Germinal center (tissue), 1 donor: ENCODE data around the gene PLEKHA6.
"Not testable (repeated sequence)": the region's sequence is repeated elsewhere in the genome, so short reads cannot be mapped to it uniquely, and the experiment has no call there.

Experiments used
- DNase-seq: peaks from one replicate; pipeline ENCODE4 v3.0.0; 2012; ENCODE audit warnings: mixed read lengths, low spot score

PLEKHA6 gene

DNA sequence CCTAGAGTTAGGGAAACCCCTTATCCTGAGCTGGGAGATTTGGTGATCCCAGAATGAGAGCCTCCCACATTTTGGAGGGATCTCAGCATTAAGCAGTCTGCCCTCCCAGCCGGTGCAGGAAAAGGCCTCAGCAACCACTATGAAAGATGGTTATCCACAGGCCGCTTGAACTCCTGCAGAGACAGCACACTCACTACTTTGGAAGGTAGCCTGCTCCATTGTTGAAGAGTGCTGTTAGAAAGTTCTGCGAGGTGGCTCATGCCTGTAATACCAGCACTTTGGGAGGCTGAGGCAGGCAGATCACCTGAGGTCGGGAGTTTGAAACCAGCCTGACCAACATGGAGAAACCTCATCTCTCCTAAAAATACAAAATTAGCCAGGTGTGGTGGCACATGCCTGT lies 48.8 kb downstream of the PLEKHA6 start:
- DNase-seq, result not testable (repeated sequence)

- DNase-seq, result no peak
Observed at GRCh38 chr1:204308023-204308628, 51.6 kb downstream of the PLEKHA6 start.

DNA sequence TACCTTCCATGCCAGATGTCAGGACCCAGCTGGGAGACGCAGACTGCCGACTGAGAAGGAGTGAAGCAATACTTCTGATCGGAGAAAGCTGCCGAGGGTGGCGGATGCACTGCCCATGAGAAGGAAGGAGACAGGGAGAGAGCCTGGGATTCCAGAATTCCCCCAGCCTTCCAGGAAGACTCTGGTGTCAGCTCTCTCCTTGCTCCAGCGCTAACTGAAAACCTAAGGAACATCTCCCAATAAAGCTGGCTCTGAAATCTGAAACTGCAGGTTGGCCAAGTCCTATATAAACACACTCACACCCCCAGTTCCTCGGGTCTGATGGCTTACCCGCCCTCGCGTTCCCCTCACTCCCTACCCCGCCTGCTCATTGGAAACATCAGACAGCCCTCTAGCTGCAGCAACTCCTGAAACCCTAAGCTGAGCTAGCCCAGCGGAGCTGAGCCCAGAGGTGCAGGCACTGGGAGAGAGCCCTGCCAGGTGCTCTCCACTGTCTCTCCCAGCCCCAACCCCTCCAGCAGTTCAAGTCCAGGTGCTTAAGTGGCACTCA lies 52.3 kb downstream of the PLEKHA6 start:
- no peak for DNase-seq

DNA sequence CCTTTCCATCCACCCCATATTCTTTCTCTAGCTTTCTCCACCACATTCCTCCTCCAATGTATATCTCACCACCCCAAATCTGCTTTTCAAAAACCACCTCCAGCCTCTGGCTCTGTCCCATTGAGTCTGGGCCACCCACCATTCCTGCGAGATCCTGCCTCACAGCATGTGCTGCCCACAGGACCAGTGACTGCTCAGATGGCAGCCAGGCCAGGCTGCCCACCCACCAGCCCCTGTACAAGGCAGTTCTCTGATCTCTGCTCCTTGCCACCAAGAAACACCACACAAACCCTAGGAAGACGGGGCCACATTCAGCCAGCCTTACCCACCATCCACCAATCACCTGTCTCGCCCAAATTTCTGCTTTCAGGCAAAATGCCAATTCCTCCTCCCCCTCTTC lies 53.7 kb downstream of the PLEKHA6 start:
- DNase-seq, result no peak

DNA sequence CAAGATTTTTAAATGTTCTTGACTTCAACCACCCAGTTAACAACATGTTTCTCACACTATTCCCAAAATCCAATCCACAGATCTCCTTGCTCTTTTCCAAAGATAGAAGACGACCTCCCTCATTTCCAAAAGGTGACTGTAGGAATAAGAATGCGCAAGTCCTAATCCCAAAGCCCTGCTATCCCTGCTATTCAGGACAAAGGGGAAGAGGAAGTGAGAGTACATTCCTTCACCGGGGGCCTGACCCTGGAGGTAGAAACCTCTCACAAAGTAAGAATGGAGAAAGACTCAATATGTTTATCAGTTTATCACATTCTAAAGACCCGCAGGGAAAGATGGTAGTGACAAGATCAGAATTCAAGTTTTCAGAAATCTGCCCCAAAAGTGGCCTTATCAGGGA lies 55.7 kb downstream of the PLEKHA6 start:
- no peak for DNase-seq

DNA sequence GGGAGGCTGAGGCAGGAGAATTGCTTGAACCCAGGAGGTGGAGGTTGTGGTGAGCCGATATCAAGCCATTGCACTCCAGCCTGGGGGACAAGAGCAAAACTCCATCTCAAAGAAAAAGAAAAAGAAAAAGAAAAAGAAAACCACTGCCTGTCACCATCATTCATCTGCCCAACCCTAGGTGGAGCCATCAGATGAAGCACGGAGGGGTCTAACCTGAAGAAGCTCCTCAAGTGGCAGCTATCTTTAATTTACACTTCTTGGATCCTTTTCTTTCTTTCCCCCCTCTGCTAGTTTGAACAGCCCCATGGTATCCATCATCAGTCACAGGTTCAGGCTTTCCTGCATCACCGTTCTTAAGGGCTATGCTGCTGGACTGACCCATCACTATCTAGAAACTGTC lies 57.0 kb downstream of the PLEKHA6 start:
- DNase-seq, result no peak

- no peak for DNase-seq
Observed at GRCh38 chr1:204301171-204301957, 58.4 kb downstream of the PLEKHA6 start.

DNA sequence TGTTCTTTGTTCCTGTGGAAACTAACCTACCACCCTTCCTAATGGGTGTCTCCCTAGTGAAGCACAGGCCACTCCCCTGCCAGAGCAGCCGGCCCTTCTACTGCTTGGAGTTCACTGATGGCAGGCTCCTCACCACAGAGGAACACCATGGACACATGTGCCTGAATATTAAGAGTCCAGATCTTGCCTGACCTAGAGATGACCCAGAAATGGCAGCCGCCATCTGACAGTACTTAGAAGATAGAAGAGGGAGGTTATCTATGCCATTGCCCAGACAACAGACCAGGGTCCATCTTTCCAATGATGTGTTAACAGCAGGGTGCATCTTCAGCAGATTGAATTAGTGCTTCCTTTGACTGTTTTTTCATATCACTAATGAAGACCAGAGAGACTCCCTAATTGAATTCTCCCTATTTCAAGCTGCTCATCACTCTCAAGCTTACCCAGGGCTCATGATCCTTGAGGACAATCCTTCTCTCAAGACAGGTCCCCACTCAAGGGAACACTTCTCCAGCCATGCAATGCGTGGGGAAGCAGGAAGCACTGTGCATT lies 59.8 kb downstream of the PLEKHA6 start:
- no peak for DNase-seq

DNA sequence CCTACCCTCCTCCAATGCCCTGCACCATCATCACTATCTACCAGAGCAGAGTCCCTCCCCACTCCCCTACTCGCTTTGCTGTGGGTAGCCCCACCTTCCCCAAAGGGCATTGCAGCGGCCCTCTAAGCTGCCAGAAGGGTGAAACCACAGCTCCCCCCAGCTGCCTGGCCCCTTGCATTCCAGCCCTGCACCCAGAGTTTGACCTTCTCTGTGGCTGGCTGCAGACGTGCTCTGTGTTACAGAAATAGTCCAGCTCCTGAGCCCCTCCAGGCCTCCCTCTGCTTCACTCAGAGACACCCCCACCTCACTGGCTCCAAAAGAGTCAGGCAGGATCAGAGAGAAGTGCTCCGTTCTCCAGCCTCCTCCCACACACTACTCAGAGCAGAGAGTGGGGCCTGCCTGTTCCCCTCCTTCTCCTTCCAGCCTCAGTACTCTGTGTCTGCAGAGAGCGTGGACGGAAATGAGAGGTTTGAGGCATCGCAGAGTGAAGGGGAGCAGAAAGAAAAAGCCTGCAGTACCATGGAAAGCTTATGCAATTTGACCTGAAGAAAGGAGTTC lies 63.2 kb downstream of the PLEKHA6 start:
- DNase-seq, result no peak

DNA sequence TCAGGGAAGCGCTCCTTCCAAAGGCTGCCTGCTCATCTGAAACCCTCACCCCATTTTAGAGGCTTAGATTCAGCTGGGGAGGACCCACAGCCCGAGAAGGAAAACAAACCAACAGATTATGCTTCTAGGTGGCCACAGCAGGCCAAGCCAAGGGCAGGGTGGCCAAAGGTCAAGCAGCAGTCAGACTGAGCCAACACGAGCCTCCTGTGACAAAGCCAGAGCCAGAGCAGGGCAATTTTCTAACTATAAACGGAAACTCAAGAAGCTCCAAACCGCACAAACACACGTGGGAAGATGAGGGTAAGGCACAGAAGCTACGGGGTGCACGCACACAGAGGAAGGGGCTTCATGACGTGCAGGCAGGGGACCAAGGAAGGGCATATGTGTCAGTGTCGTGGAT lies 64.1 kb downstream of the PLEKHA6 start:
- no peak for DNase-seq

DNA sequence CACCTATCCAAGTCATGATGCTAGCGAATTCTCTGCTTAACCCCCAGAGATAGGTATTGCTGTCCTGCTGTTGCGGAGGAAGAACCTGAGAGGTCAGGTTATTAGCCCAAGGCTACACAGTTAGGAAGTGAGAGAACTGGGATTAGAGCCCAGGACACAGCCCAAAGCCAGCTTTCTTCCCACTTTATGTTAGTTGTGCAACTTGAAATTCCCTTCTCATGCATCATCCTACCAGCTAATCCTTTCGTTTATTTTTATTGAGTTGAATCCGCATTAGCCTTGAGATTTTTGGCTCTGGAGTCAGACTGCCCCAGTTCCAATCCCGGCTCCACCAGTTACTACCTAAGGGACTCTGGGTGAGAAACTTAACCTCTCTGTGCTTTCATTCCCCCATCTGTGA lies 65.4 kb downstream of the PLEKHA6 start:
- DNase-seq, result no peak

- no peak for DNase-seq
Observed at GRCh38 chr1:204293605-204294337, 66.0 kb downstream of the PLEKHA6 start.

DNA sequence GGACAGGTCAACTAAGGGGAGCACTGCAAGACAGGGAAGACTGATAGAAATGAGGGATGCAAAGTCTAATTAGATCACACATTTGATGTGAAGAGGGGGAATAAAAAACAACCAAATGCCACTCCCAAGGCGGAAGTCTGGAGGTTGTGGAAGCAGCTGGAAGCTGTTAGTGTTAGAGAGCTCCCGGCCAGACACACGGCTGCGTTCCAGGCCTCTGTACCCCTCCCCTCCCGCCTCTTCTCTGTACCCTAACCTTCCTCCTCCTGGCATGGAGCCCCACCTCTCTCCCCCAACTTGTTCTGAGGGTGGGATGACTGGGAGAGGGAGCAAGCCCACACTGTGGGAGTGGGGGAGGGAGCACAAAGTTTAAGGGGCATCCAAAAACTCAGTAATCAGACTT lies 67.0 kb downstream of the PLEKHA6 start:
- no peak for DNase-seq

- DNase-seq, result no peak
Observed at GRCh38 chr1:204289280-204289679, 70.4 kb downstream of the PLEKHA6 start.

- no peak for DNase-seq
Observed at GRCh38 chr1:204288021-204288588, 71.6 kb downstream of the PLEKHA6 start.

DNA sequence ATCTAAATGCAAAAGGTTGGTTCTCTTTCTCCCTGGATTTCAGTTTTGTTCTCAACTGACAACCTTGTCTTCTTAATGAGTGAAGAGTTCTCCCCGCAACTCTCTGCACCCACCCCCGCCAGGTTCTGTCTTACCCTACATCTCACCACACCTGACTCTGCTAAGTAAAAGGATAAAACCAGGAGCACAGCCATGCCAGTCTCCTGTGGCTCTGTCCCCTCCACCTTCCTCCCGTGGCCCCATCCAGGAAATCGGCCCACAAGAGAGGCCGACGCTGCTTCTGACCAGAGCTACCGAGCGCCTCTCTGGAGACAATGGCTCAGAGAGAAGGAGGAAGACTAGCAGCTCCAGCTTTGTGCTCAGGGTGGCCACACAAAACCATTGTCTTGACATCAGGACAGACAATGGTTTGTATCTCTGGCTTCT lies 72.2 kb downstream of the PLEKHA6 start:
- DNase-seq, result no peak

- peak; percentile 57 for DNase-seq
Observed at GRCh38 chr1:204286831-204287421, 72.8 kb downstream of the PLEKHA6 start.

DNA sequence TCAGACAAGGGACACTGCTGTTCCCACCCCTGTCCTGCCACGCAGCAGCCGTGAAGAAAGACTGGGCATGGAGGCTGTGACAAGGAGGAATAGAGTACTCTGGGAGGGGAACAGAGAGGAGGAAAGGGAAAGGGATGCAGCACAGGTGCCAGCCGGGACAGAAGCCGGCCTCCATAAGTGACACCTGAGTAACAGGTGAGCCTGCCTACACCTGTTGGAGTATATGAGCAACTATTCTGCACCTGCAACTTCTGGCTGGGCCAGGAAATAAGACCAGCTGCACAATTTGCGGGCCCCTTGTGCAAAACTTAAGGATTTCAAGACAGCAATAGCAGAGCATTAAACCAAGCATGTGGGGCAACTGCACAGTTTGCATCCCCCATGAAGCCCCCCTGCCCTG lies 73.4 kb downstream of the PLEKHA6 start:
- DNase-seq, result no peak

GRCh38 chr1:204285436-204286305 lies 74.1 kb downstream of the PLEKHA6 start:
- DNase-seq, result no peak

- DNase-seq, result no peak
Observed at GRCh38 chr1:204284929-204285328, 74.8 kb downstream of the PLEKHA6 start.
